Gastroesophageal sphincter (tissue), 4 donors: Measurements from ENCODE around the gene SYT7. TPM values are rescaled to one million over a fixed set of nuclear protein-coding genes. Genes with fewer than 3 reads are reported as not detected.

Source experiments
- ATAC-seq: fragments of 150-250 bp; one replicate; pipeline ENCODE4 v1.9.1; 2016; ENCODE audit warnings: mild to moderate bottlenecking, moderate library complexity
- H3K27ac ChIP-seq, 4 donors: fragments of 200-600 bp; sonication (generic) in 3 of 4; 1 replicate in 3 of 4; 2 replicates in 1 of 4; pipeline ENCODE4 v1.5.1; 2016 to 2019
- H3K27me3 ChIP-seq: fragments of 200-600 bp; sonication (generic); one replicate; pipeline ENCODE4 v1.5.1; 2019
- H3K36me3 ChIP-seq, 2 donors: fragments of 200-600 bp; sonication (generic); one replicate each; pipeline ENCODE4 v1.5.1; 2019; ENCODE audit warnings: control low read depth in 1 of 2
- H3K4me1 ChIP-seq, 3 donors: fragments of 200-600 bp; sonication (generic); 1 replicate in 2 of 3; 2 replicates in 1 of 3; pipeline ENCODE4 v1.5.1; 2016 to 2019; ENCODE audit warnings: control low read depth in 2 of 3
- H3K4me3 ChIP-seq, 2 donors: fragments of 200-600 bp; sonication (generic); one replicate each; pipeline ENCODE4 v1.5.1; 2019; ENCODE audit warnings: mild to moderate bottlenecking in 1 of 2, moderate library complexity in 1 of 2
- H3K9me3 ChIP-seq, 3 donors: fragments of 200-600 bp; sonication (generic); one replicate each; pipeline ENCODE4 v1.5.1; 2017 to 2019; ENCODE audit warnings: control low read depth in 2 of 3
- CTCF ChIP-seq, 4 experiments: fragments of 200-600 bp in 2 of 4; fragments of 450-650 bp in 2 of 4; sonication (generic) in 1 of 4; IDR thresholded peaks; one replicate each; pipeline ENCODE4 v1.5.1; 2017 to 2019; ENCODE audit warnings: antibody characterized with exemption in 4 of 4, mild to moderate bottlenecking in 2 of 4, moderate library complexity in 2 of 4
- EP300 ChIP-seq: sonication (generic); formaldehyde crosslinking; IDR thresholded peaks from one replicate; pipeline ENCODE4 v1.6.1; 2017; ENCODE audit warnings: antibody characterized with exemption, mild to moderate bottlenecking
- POLR2A ChIP-seq, 2 donors: fragments of 450-650 bp; IDR thresholded peaks; one replicate each; pipeline ENCODE4 v1.6.1; 2017; ENCODE audit warnings: antibody characterized with exemption in 2 of 2, mild to moderate bottlenecking in 2 of 2, moderate library complexity in 1 of 2
- POLR2AphosphoS5 ChIP-seq: sonication (generic); formaldehyde crosslinking; IDR thresholded peaks from one replicate; pipeline ENCODE4 v1.6.1; 2017; ENCODE audit warnings: antibody characterized with exemption
- WGBS, 2 donors: methylation state at CpG; one replicate each; pipeline ENCODE4 v1.1.5; 2018; ENCODE audit warnings: low coverage in 1 of 2; 5-methylcytosine and 5-hydroxymethylcytosine counted together
- total RNA-seq, 4 donors: library from RNA; depleted of rRNA; stranded (reverse); fragments of >200 nt; gene quantifications; one replicate each; pipeline ENCODE4 v1.1.0, GENCODE V29; 2016

The SYT7 gene
- total RNA-seq, 4 donors from 2014 or later, result 1.8 to 3.7 (median 3.1) TPM

DNA sequence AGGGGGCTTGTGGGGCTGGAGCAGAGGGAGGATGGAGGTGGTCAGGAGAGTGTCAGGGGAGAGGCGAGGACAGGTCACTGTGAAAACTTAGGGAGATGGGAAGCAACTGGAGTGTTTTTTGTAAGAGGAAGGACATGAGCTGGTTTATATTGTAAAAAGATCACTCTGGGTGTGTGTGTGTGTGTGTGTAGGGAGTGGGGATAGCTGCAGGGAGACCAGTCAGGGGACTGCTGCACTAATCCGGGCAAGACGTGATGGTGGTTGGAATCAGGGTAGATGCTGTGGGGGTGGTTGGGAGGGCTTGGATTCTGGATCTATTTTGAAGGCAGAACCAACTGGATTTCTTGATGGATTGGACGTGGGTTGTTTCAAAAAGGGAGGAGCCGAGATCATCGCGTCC, 11.3 kb upstream of the SYT7 start:
- H3K36me3 ChIP-seq, result no peaks in the 10 kb centered on the region

GRCh38 chr11:61589961-61590360, 9.1 kb upstream of the SYT7 start:
- Histone ChIP-seq H3K9me3 (no peaks in the 10 kb centered on the region), H3K36me3 (no peaks in the 10 kb centered on the region), H3K4me1 (peaks cover 0 to 31% (median 11%) of the 10 kb centered on the region in 3 donors), H3K4me3 (no peak overlapping the region), H3K27me3 (peaks cover 15% of the 10 kb centered on the region), H3K27ac (no peak overlapping the region)
- TF ChIP-seq EP300, result no peak
- no peak for TF ChIP-seq POLR2AphosphoS5
- TF ChIP-seq POLR2A (IDR thresholded peaks at IDR 0.05), result no peak
- TF ChIP-seq CTCF (IDR thresholded peaks at IDR 0.05), result no peak
- no peak for ATAC-seq
- WGBS, 2 donors, result no CpG with 5 or more reads among the region's 5 CpGs

More for the DNA sequence above, 11.3 kb upstream of the SYT7 start:
- peaks cover 0 to 39% (median 9%) of the 10 kb centered on the region in 3 donors for H3K4me1 ChIP-seq
- H3K27ac ChIP-seq, result no peak overlapping the region
- no peak for ATAC-seq
- H3K9me3 ChIP-seq, result no peaks in the 10 kb centered on the region
- peaks cover 35% of the 10 kb centered on the region for H3K27me3 ChIP-seq
- WGBS, 2 donors, result 55 to 75% methylated on average over 6 to 7 of the region's 7 CpGs
- TF ChIP-seq EP300 (no peak), POLR2A (IDR thresholded peaks at IDR 0.05) (no peak), POLR2AphosphoS5 (no peak), CTCF (IDR thresholded peaks at IDR 0.05) (no peak)
- no peak overlapping the region for H3K4me3 ChIP-seq

GRCh38 chr11:61588728-61589191, 7.9 kb upstream of the SYT7 start:
- Histone ChIP-seq H3K4me1 (peaks cover 0 to 23% (median 11%) of the 10 kb centered on the region in 3 donors), H3K4me3 (peak overlapping the region in 1 of 2 donors; percentile 61), H3K36me3 (no peaks in the 10 kb centered on the region), H3K27me3 (peaks cover 3% of the 10 kb centered on the region), H3K9me3 (no peaks in the 10 kb centered on the region), H3K27ac (peak overlapping the region in 3 of 4 donors; percentile 61 to 73 (median 73))
- ATAC-seq, result peak; percentile 59
- TF ChIP-seq POLR2AphosphoS5 (peak; percentile 14), POLR2A (IDR thresholded peaks at IDR 0.05) (no peak), EP300 (no peak), CTCF (IDR thresholded peaks at IDR 0.05) (no peak)
- WGBS, 2 donors, result 34 to 41% methylated on average over 7 to 9 of the region's 10 CpGs

DNA sequence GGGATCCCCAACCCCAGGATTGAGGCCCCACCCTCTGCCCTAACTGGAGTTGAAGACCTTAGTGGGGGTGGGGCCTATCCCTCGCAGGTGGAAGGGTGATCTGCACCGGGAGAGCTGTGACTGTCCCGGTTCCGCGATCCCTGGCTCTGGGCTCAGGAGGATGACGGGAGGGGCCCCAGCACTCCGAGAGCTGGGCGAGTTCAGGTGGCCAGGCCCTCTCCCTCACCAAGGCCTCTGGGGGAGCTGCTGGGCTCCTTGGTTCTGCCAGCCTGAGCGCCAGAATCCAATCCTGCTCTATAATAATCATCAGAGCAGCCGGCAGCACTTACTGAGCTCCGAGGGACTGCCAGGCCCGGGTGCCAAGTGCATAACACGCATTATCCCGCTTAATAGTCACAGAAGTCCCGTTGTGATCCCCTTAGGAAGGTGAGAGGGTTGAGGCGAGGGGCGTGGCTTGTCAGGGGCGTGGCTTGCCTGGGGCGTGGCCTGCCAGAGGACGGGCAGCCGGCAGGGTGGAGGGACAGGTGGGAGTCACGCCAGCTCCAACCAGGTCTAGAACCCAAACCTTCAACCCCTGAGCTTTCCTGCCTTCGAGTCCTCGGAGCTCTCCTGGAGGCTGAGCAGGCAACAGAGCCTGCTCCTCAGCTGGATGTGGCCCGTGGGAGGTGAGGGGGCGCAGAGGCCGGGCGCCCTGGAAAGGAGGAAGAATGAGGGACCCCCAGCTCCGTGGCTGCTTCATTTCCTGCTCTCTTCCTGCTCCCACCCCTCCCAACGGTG, 7.3 kb upstream of the SYT7 start:
- Histone ChIP-seq H3K36me3 (no peaks in the 10 kb centered on the region), H3K4me3 (peak overlapping the region; percentile 38 to 61), H3K27me3 (no peaks in the 10 kb centered on the region), H3K27ac (peak overlapping the region in 3 of 4 donors; percentile 61 to 73 (median 73)), H3K9me3 (no peaks in the 10 kb centered on the region), H3K4me1 (peaks cover 0 to 23% (median 11%) of the 10 kb centered on the region in 3 donors)
- WGBS, 2 donors, result 2 to 6% methylated on average over 5 to 8 of the region's 30 CpGs
- no peak for TF ChIP-seq EP300
- TF ChIP-seq POLR2A (IDR thresholded peaks at IDR 0.05), result no peak
- TF ChIP-seq CTCF (IDR thresholded peaks at IDR 0.05), result peak in 1 of 4 experiments; percentile 19
- ATAC-seq, result peak; percentile 39

DNA sequence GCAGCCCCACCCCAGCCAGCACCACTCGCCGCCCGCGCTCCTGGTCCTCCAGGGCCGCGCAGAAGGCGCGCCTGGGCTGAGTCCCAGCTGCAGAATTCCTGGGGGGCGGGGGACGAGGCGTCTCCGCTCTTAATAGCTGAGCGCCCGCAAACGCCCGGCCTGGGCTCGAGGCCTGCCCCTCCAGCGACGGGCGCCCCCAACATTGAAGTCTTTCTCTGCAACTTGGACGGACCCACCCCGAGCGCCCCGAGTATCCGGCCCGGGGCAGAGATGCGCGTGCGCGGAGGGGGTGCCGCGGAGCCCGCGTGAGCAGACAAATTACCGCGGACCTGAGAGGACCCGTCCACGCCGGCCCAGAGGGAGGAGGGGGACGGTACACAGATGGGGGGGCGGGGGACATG, 6.7 kb upstream of the SYT7 start:
- H3K4me1 ChIP-seq, result peaks cover 0 to 23% (median 11%) of the 10 kb centered on the region in 3 donors
- no peaks in the 10 kb centered on the region for H3K36me3 ChIP-seq
- peak overlapping the region; percentile 38 to 61 for H3K4me3 ChIP-seq
- peak overlapping the region in 3 of 4 donors; percentile 61 to 73 (median 73) for H3K27ac ChIP-seq
- TF ChIP-seq CTCF (IDR thresholded peaks at IDR 0.05) (peak in 1 of 4 experiments; percentile 6), POLR2A (IDR thresholded peaks at IDR 0.05) (no peak)
- peaks cover 2% of the 10 kb centered on the region for H3K27me3 ChIP-seq
- ATAC-seq, result peak; percentile 75
- no peaks in the 10 kb centered on the region for H3K9me3 ChIP-seq
- WGBS, 2 donors, result no CpG with 5 or more reads among the region's 41 CpGs
